HepG2 (cell line): ENCODE data around the gene STK39. TPM values are rescaled to one million over a fixed set of nuclear protein-coding genes. Genes with fewer than 3 reads are reported as not detected.
A peak's percentile ranks its signal among the peaks of the same experiment; 100 is the strongest.

Experiments
- BRD4 ChIP-seq: sonication (generic); formaldehyde crosslinking; IDR thresholded peaks from 2 replicates; pipeline ENCODE4 v1.4.0; 2020; ENCODE audit warnings: missing genetic modification reagents
- FOXJ3 ChIP-seq: sonication (generic); formaldehyde crosslinking; IDR thresholded peaks from 2 replicates; pipeline ENCODE4 v1.4.0; 2020; ENCODE audit warnings: missing genetic modification reagents, mild to moderate bottlenecking, borderline replicate concordance
- GATAD1 ChIP-seq: IDR thresholded peaks from 2 replicates; pipeline ENCODE4 v1.6.1; 2016; ENCODE audit warnings: missing genetic modification reagents, missing compliant biosample characterization
- HDAC2 ChIP-seq: sonication (generic); formaldehyde crosslinking; IDR thresholded peaks from 2 replicates; pipeline ENCODE4 v1.4.0; 2020; ENCODE audit warnings: missing genetic modification reagents
- HMGA1 ChIP-seq: sonication (generic); formaldehyde crosslinking; conservative IDR thresholded peaks from 2 replicates; pipeline ENCODE4 v1.4.0; 2020; ENCODE audit warnings: missing genetic modification reagents
- KDM5A ChIP-seq: fragments of 200-600 bp; sonication (generic); IDR thresholded peaks from 2 replicates; pipeline ENCODE4 v1.7.0; 2018; ENCODE audit warnings: antibody characterized with exemption, mild to moderate bottlenecking, low read length, borderline replicate concordance
- MAF1 ChIP-seq: sonication (generic); formaldehyde crosslinking; IDR thresholded peaks from 2 replicates; pipeline ENCODE4 v1.5.0; 2020; ENCODE audit warnings: missing genetic modification reagents, borderline replicate concordance
- MIER2 ChIP-seq: IDR thresholded peaks from 2 replicates; pipeline ENCODE4 v1.6.1; 2016; ENCODE audit warnings: missing biosample characterization, missing genetic modification reagents
- PHF5A ChIP-seq: IDR thresholded peaks from one replicate; pipeline ENCODE4 v1.6.1; 2018; ENCODE audit warnings: low read depth, missing genetic modification reagents; ENCODE audit not compliant: unreplicated experiment
- POGZ ChIP-seq: sonication (generic); formaldehyde crosslinking; IDR thresholded peaks from 2 replicates; pipeline ENCODE4 v1.4.0; 2020; ENCODE audit warnings: mild to moderate bottlenecking, missing genetic modification reagents
- RAD51 ChIP-seq: fragments of 450-650 bp; IDR thresholded peaks from 2 replicates; pipeline ENCODE4 v1.6.1; 2016; ENCODE audit warnings: borderline replicate concordance
- REPIN1 ChIP-seq: sonication (generic); formaldehyde crosslinking; IDR thresholded peaks from 2 replicates; pipeline ENCODE4 v1.8.0; 2022; ENCODE audit warnings: missing genetic modification reagents, low read depth, mild to moderate bottlenecking, borderline replicate concordance
- RXRB ChIP-seq: IDR thresholded peaks from 2 replicates; pipeline ENCODE4 v1.6.1; 2016; ENCODE audit warnings: borderline replicate concordance, missing genetic modification reagents, missing compliant biosample characterization
- SAP130 ChIP-seq: IDR thresholded peaks from 2 replicates; pipeline ENCODE4 v1.6.1; 2016; ENCODE audit warnings: low read depth
- SOX5 ChIP-seq: IDR thresholded peaks from 2 replicates; pipeline ENCODE4 v1.6.1; 2016; ENCODE audit warnings: borderline replicate concordance
- SP5 ChIP-seq: IDR thresholded peaks from 2 replicates; pipeline ENCODE4 v1.6.1; 2016; ENCODE audit warnings: low read depth, borderline replicate concordance
- THYN1 ChIP-seq: sonication (generic); formaldehyde crosslinking; IDR thresholded peaks from 2 replicates; pipeline ENCODE4 v1.8.1; 2023; ENCODE audit warnings: low read depth, mild to moderate bottlenecking, moderate library complexity, missing genetic modification reagents, borderline replicate concordance
- ZNF331 ChIP-seq: sonication (generic); formaldehyde crosslinking; IDR thresholded peaks from 2 replicates; pipeline ENCODE4 v1.4.0; 2020; ENCODE audit warnings: missing genetic modification reagents
- ZSCAN29 ChIP-seq: sonication (generic); formaldehyde crosslinking; conservative IDR thresholded peaks from 2 replicates; pipeline ENCODE4 v1.4.0; 2020; ENCODE audit warnings: mild to moderate bottlenecking, missing genetic modification reagents
- polyA plus RNA-seq, 8 experiments: library from polyadenylated mRNA; depleted of rRNA in 3 of 8; stranded (reverse) in 7 of 8; unstranded in 1 of 8; fragments of >200 nt; fragmentation: Illumina TruSeq in 4 of 8; extraction: Trizol in 4 of 8; gene quantifications; 2 replicates each; pipeline versions ENCODE4 v1.2.1 to v1.2.3, GENCODE V29; 2011 to 2016; ENCODE audit warnings: low read depth in 4 of 8, missing spikeins in 1 of 8, mixed read lengths in 1 of 8; ENCODE audit not compliant: insufficient read depth in 1 of 8
- total RNA-seq, 5 experiments: library from RNA; depleted of rRNA; stranded (reverse); fragments of >200 nt; fragmentation: Illumina TruSeq; extraction: Trizol; gene quantifications; 2 replicates each; pipeline ENCODE4 v1.2.3, GENCODE V29; 2016; ENCODE audit warnings: low read depth in 1 of 5
- TF ChIP-seq, protein P1 (sequence below): sonication (generic); formaldehyde crosslinking; IDR thresholded peaks from 2 replicates; pipeline ENCODE4 v1.4.0; 2020; ENCODE audit warnings: missing genetic modification reagents
- TF ChIP-seq, protein P2 (sequence below): sonication (generic); formaldehyde crosslinking; IDR thresholded peaks from 2 replicates; pipeline ENCODE4 v1.9.0; 2021; ENCODE audit warnings: missing genetic modification reagents, borderline replicate concordance
- TF ChIP-seq, protein P3 (sequence below): conservative IDR thresholded peaks from 2 replicates; pipeline ENCODE4 v1.6.1; 2018; ENCODE audit warnings: missing genetic modification reagents

Gene STK39
- total and polyA plus RNA-seq, 2 of the 13 experiments (the other 11 are each of a cell fraction or from before 2014, with no cell fraction given): 27.3 to 38.4 TPM

DNA sequence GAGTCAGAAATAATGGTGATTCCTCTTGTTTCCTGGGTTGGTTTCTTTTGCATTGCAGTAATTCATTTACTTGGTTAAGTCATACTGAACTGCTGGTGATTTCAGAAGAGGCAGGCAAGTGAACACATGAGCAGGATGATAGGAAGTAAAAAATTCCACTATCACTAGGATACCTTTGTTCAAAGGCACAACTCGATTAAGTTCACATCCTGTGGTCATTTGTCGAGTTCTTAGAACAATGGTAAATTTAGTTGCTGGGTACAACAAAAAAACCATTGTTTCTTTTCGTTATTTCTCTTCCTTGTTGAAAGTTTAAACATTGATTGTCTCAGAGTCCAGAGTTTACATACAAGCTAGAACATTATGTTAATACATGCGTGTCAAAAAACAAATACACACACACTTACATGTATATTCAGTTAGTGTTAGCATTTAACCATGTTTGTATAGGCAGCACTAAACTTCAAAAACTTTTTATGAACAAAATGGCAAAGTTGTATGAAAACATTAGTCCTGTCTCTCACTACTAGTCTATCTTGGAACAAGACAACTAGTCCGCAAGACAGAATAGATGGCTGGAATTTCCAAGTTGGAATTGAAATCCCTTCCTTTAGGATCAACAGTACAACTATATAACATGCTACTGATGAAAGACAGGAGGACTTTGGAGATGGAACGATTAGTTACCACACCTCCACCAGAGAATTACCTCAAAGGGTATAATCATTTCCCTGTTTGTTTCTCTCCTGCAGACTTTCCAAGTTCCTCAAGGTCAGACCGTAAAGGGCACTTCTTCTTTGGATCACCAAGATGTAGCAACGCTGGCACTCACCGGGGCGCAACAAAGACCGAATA is 26.2 kb downstream of the STK39 start (continued):
- TF ChIP-seq SAP130 (CRISPR knock-in tag): peak; percentile 67
- TF ChIP-seq RAD51: no peak
- peak; percentile 47; the same call in 1 of the 2 replicates for TF ChIP-seq REPIN1 (CRISPR knock-in tag)
- TF ChIP-seq FOXJ3 (CRISPR knock-in tag): peak; percentile 57; the same call in 1 of the 2 replicates
- TF ChIP-seq, protein P1, sequence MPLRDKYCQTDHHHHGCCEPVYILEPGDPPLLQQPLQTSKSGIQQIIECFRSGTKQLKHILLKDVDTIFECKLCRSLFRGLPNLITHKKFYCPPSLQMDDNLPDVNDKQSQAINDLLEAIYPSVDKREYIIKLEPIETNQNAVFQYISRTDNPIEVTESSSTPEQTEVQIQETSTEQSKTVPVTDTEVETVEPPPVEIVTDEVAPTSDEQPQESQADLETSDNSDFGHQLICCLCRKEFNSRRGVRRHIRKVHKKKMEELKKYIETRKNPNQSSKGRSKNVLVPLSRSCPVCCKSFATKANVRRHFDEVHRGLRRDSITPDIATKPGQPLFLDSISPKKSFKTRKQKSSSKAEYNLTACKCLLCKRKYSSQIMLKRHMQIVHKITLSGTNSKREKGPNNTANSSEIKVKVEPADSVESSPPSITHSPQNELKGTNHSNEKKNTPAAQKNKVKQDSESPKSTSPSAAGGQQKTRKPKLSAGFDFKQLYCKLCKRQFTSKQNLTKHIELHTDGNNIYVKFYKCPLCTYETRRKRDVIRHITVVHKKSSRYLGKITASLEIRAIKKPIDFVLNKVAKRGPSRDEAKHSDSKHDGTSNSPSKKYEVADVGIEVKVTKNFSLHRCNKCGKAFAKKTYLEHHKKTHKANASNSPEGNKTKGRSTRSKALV (CRISPR knock-in tag): no peak
- no peak for TF ChIP-seq MAF1 (CRISPR knock-in tag)
- peak; percentile 85 for TF ChIP-seq ZSCAN29 (CRISPR knock-in tag)
- 0 out of 2 replicates have a peak, but pooled peaks have one; percentile 23 for TF ChIP-seq GATAD1 (CRISPR knock-in tag)
- TF ChIP-seq MIER2 (CRISPR knock-in tag): 0 out of 2 replicates have a peak, but pooled peaks have one; percentile 57
- TF ChIP-seq, protein P2, sequence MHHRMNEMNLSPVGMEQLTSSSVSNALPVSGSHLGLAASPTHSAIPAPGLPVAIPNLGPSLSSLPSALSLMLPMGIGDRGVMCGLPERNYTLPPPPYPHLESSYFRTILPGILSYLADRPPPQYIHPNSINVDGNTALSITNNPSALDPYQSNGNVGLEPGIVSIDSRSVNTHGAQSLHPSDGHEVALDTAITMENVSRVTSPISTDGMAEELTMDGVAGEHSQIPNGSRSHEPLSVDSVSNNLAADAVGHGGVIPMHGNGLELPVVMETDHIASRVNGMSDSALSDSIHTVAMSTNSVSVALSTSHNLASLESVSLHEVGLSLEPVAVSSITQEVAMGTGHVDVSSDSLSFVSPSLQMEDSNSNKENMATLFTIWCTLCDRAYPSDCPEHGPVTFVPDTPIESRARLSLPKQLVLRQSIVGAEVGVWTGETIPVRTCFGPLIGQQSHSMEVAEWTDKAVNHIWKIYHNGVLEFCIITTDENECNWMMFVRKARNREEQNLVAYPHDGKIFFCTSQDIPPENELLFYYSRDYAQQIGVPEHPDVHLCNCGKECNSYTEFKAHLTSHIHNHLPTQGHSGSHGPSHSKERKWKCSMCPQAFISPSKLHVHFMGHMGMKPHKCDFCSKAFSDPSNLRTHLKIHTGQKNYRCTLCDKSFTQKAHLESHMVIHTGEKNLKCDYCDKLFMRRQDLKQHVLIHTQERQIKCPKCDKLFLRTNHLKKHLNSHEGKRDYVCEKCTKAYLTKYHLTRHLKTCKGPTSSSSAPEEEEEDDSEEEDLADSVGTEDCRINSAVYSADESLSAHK (CRISPR knock-in tag): no peak
- TF ChIP-seq RXRB (CRISPR knock-in tag): peak; percentile 81
- TF ChIP-seq THYN1 (CRISPR knock-in tag): no peak; the same call in 1 of the 2 replicates
- peak; percentile 76 for TF ChIP-seq HDAC2 (CRISPR knock-in tag)
- no peak for TF ChIP-seq HMGA1 (CRISPR knock-in tag)
- peak; percentile 68 for TF ChIP-seq POGZ
- TF ChIP-seq SP5 (CRISPR knock-in tag): no peak
- no peak for TF ChIP-seq BRD4 (CRISPR knock-in tag)
- no peak; the same call in 1 of the 2 replicates for TF ChIP-seq KDM5A
- peak; percentile 100 for TF ChIP-seq SOX5
- peak; percentile 35 for TF ChIP-seq PHF5A (CRISPR knock-in tag)
- TF ChIP-seq, protein P3, sequence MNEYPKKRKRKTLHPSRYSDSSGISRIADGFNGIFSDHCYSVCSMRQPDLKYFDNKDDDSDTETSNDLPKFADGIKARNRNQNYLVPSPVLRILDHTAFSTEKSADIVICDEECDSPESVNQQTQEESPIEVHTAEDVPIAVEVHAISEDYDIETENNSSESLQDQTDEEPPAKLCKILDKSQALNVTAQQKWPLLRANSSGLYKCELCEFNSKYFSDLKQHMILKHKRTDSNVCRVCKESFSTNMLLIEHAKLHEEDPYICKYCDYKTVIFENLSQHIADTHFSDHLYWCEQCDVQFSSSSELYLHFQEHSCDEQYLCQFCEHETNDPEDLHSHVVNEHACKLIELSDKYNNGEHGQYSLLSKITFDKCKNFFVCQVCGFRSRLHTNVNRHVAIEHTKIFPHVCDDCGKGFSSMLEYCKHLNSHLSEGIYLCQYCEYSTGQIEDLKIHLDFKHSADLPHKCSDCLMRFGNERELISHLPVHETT (CRISPR knock-in tag): no peak
- TF ChIP-seq ZNF331 (CRISPR knock-in tag): peak; percentile 64
